Ishikawa (cell line): ENCODE results near the gene RAB9A.

ENCODE experiments used
- CEBPB ChIP-seq: IDR thresholded peaks from 2 replicates; pipeline ENCODE4 v1.6.1; 2012
- CREB1 ChIP-seq: IDR thresholded peaks from 2 replicates; pipeline ENCODE4 v1.6.1; 2012; ENCODE audit warnings: low read depth
- EGR1 ChIP-seq: IDR thresholded peaks from 2 replicates; pipeline ENCODE4 v1.6.1; 2012
- EP300 ChIP-seq: IDR thresholded peaks from 2 replicates; pipeline ENCODE4 v1.6.1; 2012; ENCODE audit warnings: borderline replicate concordance
- FOXM1 ChIP-seq: IDR thresholded peaks from 2 replicates; pipeline ENCODE4 v1.6.1; 2012; ENCODE audit warnings: low read depth, borderline replicate concordance
- NFIC ChIP-seq: IDR thresholded peaks from 2 replicates; pipeline ENCODE4 v1.6.1; 2012
- RAD21 ChIP-seq: IDR thresholded peaks from 2 replicates; pipeline ENCODE4 v1.6.1; 2012; ENCODE audit warnings: low read depth
- TAF1 ChIP-seq: IDR thresholded peaks from 2 replicates; pipeline ENCODE4 v1.6.1; 2012; ENCODE audit warnings: low read depth, mild to moderate bottlenecking
- TCF12 ChIP-seq: IDR thresholded peaks from 2 replicates; pipeline ENCODE4 v1.6.1; 2012; ENCODE audit warnings: low read depth
- TEAD4 ChIP-seq: IDR thresholded peaks from 2 replicates; pipeline ENCODE4 v1.6.1; 2012
- YY1 ChIP-seq: IDR thresholded peaks from 2 replicates; pipeline ENCODE4 v1.6.1; 2012; ENCODE audit warnings: low read depth
- ZBTB7A ChIP-seq: IDR thresholded peaks from 2 replicates; pipeline ENCODE4 v1.6.1; 2012; ENCODE audit warnings: low read depth
- TF ChIP-seq, protein P1 (sequence below): IDR thresholded peaks from 2 replicates; pipeline ENCODE4 v1.6.1; 2012
- TF ChIP-seq, protein P2 (sequence below): IDR thresholded peaks from 2 replicates; pipeline ENCODE4 v1.6.1; 2012; ENCODE audit warnings: low read depth, mild to moderate bottlenecking
- TF ChIP-seq, protein P3 (sequence below): IDR thresholded peaks from 2 replicates; pipeline ENCODE4 v1.6.1; 2012

The RAB9A gene

DNA sequence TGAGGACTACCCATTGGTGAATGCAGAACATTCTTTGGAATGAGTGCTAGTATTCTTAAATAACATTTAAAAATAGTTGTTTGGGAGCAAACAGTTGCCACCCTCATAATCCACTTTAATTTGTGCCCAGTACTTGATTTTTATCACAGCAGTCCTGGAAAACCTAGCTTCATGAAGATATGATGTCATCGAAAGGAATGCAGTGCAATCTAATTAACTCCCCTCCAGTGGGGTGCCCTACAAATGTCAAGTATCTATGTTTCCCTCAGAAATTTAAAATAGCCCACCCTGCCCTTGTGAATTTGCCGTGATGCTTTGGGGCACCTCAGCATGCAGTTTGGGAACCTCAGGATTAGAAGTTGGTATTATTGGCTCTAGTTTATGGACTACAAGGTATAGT, 5.4 kb downstream of the RAB9A start:
- TF ChIP-seq RAD21 (no peak), TEAD4 (no peak), EGR1 (no peak), FOXM1 (no peak), CEBPB (no peak), ZBTB7A (no peak), CREB1 (no peak), TCF12 (no peak)

GRCh38 chrX:13694983-13695382, 6.1 kb downstream of the RAB9A start:
- TF ChIP-seq TCF12 (no peak), NFIC (no peak), CEBPB (no peak), TAF1 (no peak), EP300 (no peak), ZBTB7A (no peak), EGR1 (no peak), FOXM1 (no peak), YY1 (no peak), RAD21 (no peak), CREB1 (no peak), TEAD4 (no peak)
- TF ChIP-seq, protein P1, sequence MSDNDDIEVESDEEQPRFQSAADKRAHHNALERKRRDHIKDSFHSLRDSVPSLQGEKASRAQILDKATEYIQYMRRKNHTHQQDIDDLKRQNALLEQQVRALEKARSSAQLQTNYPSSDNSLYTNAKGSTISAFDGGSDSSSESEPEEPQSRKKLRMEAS, result no peak
- TF ChIP-seq, protein P2, sequence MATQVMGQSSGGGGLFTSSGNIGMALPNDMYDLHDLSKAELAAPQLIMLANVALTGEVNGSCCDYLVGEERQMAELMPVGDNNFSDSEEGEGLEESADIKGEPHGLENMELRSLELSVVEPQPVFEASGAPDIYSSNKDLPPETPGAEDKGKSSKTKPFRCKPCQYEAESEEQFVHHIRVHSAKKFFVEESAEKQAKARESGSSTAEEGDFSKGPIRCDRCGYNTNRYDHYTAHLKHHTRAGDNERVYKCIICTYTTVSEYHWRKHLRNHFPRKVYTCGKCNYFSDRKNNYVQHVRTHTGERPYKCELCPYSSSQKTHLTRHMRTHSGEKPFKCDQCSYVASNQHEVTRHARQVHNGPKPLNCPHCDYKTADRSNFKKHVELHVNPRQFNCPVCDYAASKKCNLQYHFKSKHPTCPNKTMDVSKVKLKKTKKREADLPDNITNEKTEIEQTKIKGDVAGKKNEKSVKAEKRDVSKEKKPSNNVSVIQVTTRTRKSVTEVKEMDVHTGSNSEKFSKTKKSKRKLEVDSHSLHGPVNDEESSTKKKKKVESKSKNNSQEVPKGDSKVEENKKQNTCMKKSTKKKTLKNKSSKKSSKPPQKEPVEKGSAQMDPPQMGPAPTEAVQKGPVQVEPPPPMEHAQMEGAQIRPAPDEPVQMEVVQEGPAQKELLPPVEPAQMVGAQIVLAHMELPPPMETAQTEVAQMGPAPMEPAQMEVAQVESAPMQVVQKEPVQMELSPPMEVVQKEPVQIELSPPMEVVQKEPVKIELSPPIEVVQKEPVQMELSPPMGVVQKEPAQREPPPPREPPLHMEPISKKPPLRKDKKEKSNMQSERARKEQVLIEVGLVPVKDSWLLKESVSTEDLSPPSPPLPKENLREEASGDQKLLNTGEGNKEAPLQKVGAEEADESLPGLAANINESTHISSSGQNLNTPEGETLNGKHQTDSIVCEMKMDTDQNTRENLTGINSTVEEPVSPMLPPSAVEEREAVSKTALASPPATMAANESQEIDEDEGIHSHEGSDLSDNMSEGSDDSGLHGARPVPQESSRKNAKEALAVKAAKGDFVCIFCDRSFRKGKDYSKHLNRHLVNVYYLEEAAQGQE, result no peak
- TF ChIP-seq, protein P3, sequence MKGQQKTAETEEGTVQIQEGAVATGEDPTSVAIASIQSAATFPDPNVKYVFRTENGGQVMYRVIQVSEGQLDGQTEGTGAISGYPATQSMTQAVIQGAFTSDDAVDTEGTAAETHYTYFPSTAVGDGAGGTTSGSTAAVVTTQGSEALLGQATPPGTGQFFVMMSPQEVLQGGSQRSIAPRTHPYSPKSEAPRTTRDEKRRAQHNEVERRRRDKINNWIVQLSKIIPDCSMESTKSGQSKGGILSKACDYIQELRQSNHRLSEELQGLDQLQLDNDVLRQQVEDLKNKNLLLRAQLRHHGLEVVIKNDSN, result no peak

DNA sequence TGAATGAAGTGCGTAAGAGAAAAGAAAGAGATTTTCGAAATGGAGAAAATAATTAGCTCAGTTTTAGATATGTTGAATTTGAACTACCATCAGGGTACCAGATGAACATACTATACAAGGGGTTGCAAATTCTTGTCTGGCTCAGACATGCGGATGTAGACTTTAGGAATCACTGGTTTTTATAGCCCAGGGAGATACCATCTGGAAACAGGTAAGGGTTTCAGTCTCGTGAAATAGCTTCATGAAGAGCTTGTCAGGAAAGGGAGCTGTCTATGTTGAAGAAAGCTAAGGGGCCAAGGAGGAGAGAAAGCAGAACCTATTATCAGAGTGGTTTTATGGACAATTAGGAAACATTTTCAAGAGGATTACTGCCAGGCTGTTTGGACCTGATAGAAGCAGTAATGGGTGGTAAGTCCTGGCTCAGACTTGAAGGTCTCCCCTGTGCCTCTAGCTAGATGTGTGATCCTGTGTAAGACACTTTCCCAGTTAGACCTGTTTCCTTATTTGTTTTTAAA, 6.7 kb downstream of the RAB9A start:
- TF ChIP-seq ZBTB7A (no peak), EP300 (no peak), TCF12 (no peak)

GRCh38 chrX:13697455-13697854, 8.5 kb downstream of the RAB9A start:
- TF ChIP-seq, protein P2, result no peak
- TF ChIP-seq TAF1, result no peak
- no peak for TF ChIP-seq ZBTB7A
- no peak for TF ChIP-seq EGR1
- TF ChIP-seq TEAD4, result no peak
- TF ChIP-seq CREB1, result no peak
- no peak for TF ChIP-seq TCF12
- no peak for TF ChIP-seq FOXM1
- TF ChIP-seq CEBPB, result no peak
- TF ChIP-seq, protein P1, result no peak
- TF ChIP-seq RAD21, result no peak
- no peak for TF ChIP-seq EP300
- TF ChIP-seq, protein P3, result no peak
- TF ChIP-seq YY1, result no peak
- no peak for TF ChIP-seq NFIC

- no peak for TF ChIP-seq NFIC
- TF ChIP-seq, protein P2, result no peak
- TF ChIP-seq, protein P3, result no peak
- TF ChIP-seq, protein P1, result no peak
- TF ChIP-seq TEAD4, result no peak
- TF ChIP-seq RAD21, result no peak
- no peak for TF ChIP-seq TCF12
- TF ChIP-seq ZBTB7A, result no peak
- no peak for TF ChIP-seq CREB1
- no peak for TF ChIP-seq EP300
- TF ChIP-seq YY1, result no peak
- no peak for TF ChIP-seq TAF1
- no peak for TF ChIP-seq EGR1
- TF ChIP-seq CEBPB, result no peak
Observed at GRCh38 chrX:13697976-13698375, 9.0 kb downstream of the RAB9A start.
